Measurements from ENCODE around the gene LMX1A. TPM values are rescaled to one million over a fixed set of nuclear protein-coding genes. Genes with fewer than 3 reads are reported as not detected.

LMX1A gene
- polyA plus RNA-seq, 3 donors = not detected

GRCh38 chr1:165207853-165208515 is 148.5 kb downstream of the LMX1A start:
- no peaks in the 10 kb centered on the region for H3K79me2 ChIP-seq (ENCODE audit: insufficient read depth, low read length)

GRCh38 chr1:165205145-165205544 is 151.4 kb downstream of the LMX1A start:
- H3K9ac ChIP-seq (ENCODE audit: insufficient read depth, low read length, poor library complexity, severe bottlenecking) = no peak overlapping the region
- no peak for TF ChIP-seq CTCF (IDR thresholded peaks at IDR 0.05)
- no peaks in the 10 kb centered on the region for H3K36me3 ChIP-seq (replicated peaks in 1 of 2; ENCODE audit: control insufficient read depth in 1 of 2, insufficient read depth in 2 of 2, low read length in 2 of 2)
- Mint-ChIP-seq H3K9me3 (peaks cover 0 to 8% (median 2%) of the 10 kb centered on the region in 7 donors), H3K36me3 (no peaks in the 10 kb centered on the region), H3K4me3 (no peak overlapping the region), H3K27ac (no peak overlapping the region), H3K27me3 (ENCODE audit: low read depth in 3 of 3) (peaks cover 3 to 5% (median 5%) of the 10 kb centered on the region in 3 donors), H3K4me1 (no peaks in the 10 kb centered on the region)
- intact Hi-C loops (cut with micrococcal nuclease) = no loop called here
- no peaks in the 10 kb centered on the region for H3K9me3 ChIP-seq (replicated peaks in 1 of 2; ENCODE audit: control insufficient read depth in 1 of 2, insufficient read depth in 1 of 2, low read length in 2 of 2)
- H2AFZ ChIP-seq (ENCODE audit: insufficient read depth, low read depth, low read length, poor library complexity, severe bottlenecking) = no peak overlapping the region
- no CpG with 5 or more reads among the region's 3 CpGs for WGBS (ENCODE audit: insufficient coverage)
- H3K4me3 ChIP-seq (replicated peaks in 1 of 3; ENCODE audit: low read depth in 2 of 3, low read length in 3 of 3) = no peak overlapping the region
- H3K79me2 ChIP-seq (ENCODE audit: insufficient read depth, low read length) = no peaks in the 10 kb centered on the region
- H3K27me3 ChIP-seq (ENCODE audit: control insufficient read depth in 2 of 2, insufficient read depth in 2 of 2, low read length in 2 of 2) = no peaks in the 10 kb centered on the region
- H3K27ac ChIP-seq (ENCODE audit: low read depth in 1 of 2, low read length in 2 of 2) = no peak overlapping the region
- H3K4me1 ChIP-seq (ENCODE audit: control insufficient read depth in 1 of 2, insufficient read depth in 2 of 2, low read length in 2 of 2) = no peaks in the 10 kb centered on the region
- DNase-seq = no peak
- no peaks in the 10 kb centered on the region for H4K20me1 ChIP-seq (ENCODE audit: insufficient read depth, low read length)
- H3K4me2 ChIP-seq (replicated peaks; ENCODE audit: extremely low read depth, low read length, poor library complexity, severe bottlenecking) = no peak overlapping the region

More at GRCh38 chr1:165207853-165208515, 148.5 kb downstream of the LMX1A start:
- Histone ChIP-seq H3K4me2 (replicated peaks; ENCODE audit: extremely low read depth, low read length, poor library complexity, severe bottlenecking) (no peak overlapping the region), H3K9ac (ENCODE audit: insufficient read depth, low read length, poor library complexity, severe bottlenecking) (no peak overlapping the region), H3K27ac (ENCODE audit: low read depth in 1 of 2, low read length in 2 of 2) (no peak overlapping the region), H3K27me3 (ENCODE audit: control insufficient read depth in 2 of 2, insufficient read depth in 2 of 2, low read length in 2 of 2) (no peaks in the 10 kb centered on the region), H4K20me1 (ENCODE audit: insufficient read depth, low read length) (no peaks in the 10 kb centered on the region), H3K4me3 (replicated peaks in 1 of 3; ENCODE audit: low read depth in 2 of 3, low read length in 3 of 3) (no peak overlapping the region), H3K9me3 (replicated peaks in 1 of 2; ENCODE audit: control insufficient read depth in 1 of 2, insufficient read depth in 1 of 2, low read length in 2 of 2) (no peaks in the 10 kb centered on the region), H3K4me1 (ENCODE audit: control insufficient read depth in 1 of 2, insufficient read depth in 2 of 2, low read length in 2 of 2) (no peaks in the 10 kb centered on the region), H3K36me3 (replicated peaks in 1 of 2; ENCODE audit: control insufficient read depth in 1 of 2, insufficient read depth in 2 of 2, low read length in 2 of 2) (no peaks in the 10 kb centered on the region), H2AFZ (ENCODE audit: insufficient read depth, low read depth, low read length, poor library complexity, severe bottlenecking) (no peak overlapping the region)
- H3K36me3 Mint-ChIP-seq = no peaks in the 10 kb centered on the region
- H3K4me3 Mint-ChIP-seq = no peak overlapping the region
- no peaks in the 10 kb centered on the region for H3K4me1 Mint-ChIP-seq
- H3K9me3 Mint-ChIP-seq = peaks cover 0 to 4% (median 2%) of the 10 kb centered on the region in 7 donors
- peak overlapping the region in 1 of 7 donors; percentile 28 for H3K27ac Mint-ChIP-seq
- WGBS (ENCODE audit: insufficient coverage) = 86% methylated on average over 3 of the region's 5 CpGs
- intact Hi-C loops (cut with micrococcal nuclease) = no loop called here
- H3K27me3 Mint-ChIP-seq (ENCODE audit: low read depth in 3 of 3) = peaks cover 2 to 3% (median 3%) of the 10 kb centered on the region in 3 donors
- DNase-seq = no peak
- TF ChIP-seq CTCF (IDR thresholded peaks at IDR 0.05) = no peak
